GM12878 (cell line): ENCODE results near the gene UBP1. TPM values are rescaled to one million over a fixed set of nuclear protein-coding genes. Genes with fewer than 3 reads are reported as not detected.

Experiments
- ATAC-seq: fragments of 200-7000 bp; cut with Tn5 transposase; 3 replicates; pipeline ENCODE4 v1.9.1; 2020; ENCODE audit warnings: mild to moderate bottlenecking, moderate library complexity
- BruUV-seq: library from RNA; stranded (reverse); fragments of 400-500 nt; replicated peaks from 2 replicates; lab custom pipeline; 2021; lab: Mats Ljungman, UMichigan
- CTCF ChIA-PET: fragments of 300-600 bp; sonication (Branson Sonifier 250); formaldehyde crosslinking; extraction: SDS; loops from one replicate; lab custom pipeline; 2021; ENCODE audit warnings: inconsistent platforms; lab: Yijun Ruan, JAX
- POLR2A ChIA-PET: fragments of 350-600 bp; formaldehyde crosslinking; extraction: SDS; loops from one replicate; lab custom pipeline; 2021; ENCODE audit warnings: inconsistent platforms; lab: Charles Lee
- RAD21 ChIA-PET: fragments of 300-600 bp; sonication (Branson Sonifier 250); formaldehyde crosslinking; loops from one replicate; lab custom pipeline; 2023; ENCODE audit warnings: antibody characterized with exemption; ENCODE audit not compliant: unreplicated experiment; lab: Charles Lee
- SMC1A ChIA-PET: fragments of 300-600 bp; sonication (Branson Sonifier 250); formaldehyde crosslinking; loops from one replicate; lab custom pipeline; 2023; ENCODE audit not compliant: unreplicated experiment, uncharacterized antibody; lab: Charles Lee
- DNase-seq: peaks from one replicate; pipeline ENCODE4 v3.0.0-alpha.2; 2011; ENCODE audit warnings: low read depth, low spot score
- FAIRE-seq: peaks from 3 replicates; lab custom pipeline; 2011; peaks lifted over from hg19 to GRCh38; lab: Jason Lieb, UNC
- H2AFZ ChIP-seq: 2 replicates; pipeline ENCODE4 v1.6.0; 2011; ENCODE audit warnings: low read depth, low read length, control low read depth; ENCODE audit not compliant: control insufficient read depth
- H3K27ac ChIP-seq: 2 replicates; pipeline ENCODE4 v1.5.1; 2011; ENCODE audit warnings: control low read depth; ENCODE audit not compliant: control insufficient read depth, insufficient read depth
- H3K27me3 ChIP-seq, 2 experiments: replicated peaks in 1 of 2; 2 replicates each; pipeline versions ENCODE4 v1.6.0 to v1.6.1; 2011; ENCODE audit warnings: low read length in 1 of 2; ENCODE audit not compliant: control insufficient read depth in 2 of 2, insufficient read depth in 2 of 2
- H3K36me3 ChIP-seq, 2 experiments: 2 replicates each; pipeline ENCODE4 v1.5.1; 2011; ENCODE audit warnings: low read length in 1 of 2; ENCODE audit not compliant: control insufficient read depth in 2 of 2, insufficient read depth in 2 of 2
- H3K4me1 ChIP-seq: 2 replicates; pipeline ENCODE4 v1.6.1; 2011; ENCODE audit warnings: mild to moderate bottlenecking, low read length, moderate library complexity, mixed read lengths; ENCODE audit not compliant: control insufficient read depth, insufficient read depth
- H3K4me2 ChIP-seq: 2 replicates; pipeline ENCODE4 v1.6.0; 2011; ENCODE audit warnings: control low read depth; ENCODE audit not compliant: control insufficient read depth, insufficient read depth
- H3K4me3 ChIP-seq: fragments of 200-600 bp; sonication (generic); 2 replicates; pipeline ENCODE4 v1.5.1; 2016
- H3K79me2 ChIP-seq: 2 replicates; pipeline ENCODE4 v1.6.0; 2011; ENCODE audit warnings: low read length; ENCODE audit not compliant: control insufficient read depth, insufficient read depth
- H3K9ac ChIP-seq: 2 replicates; pipeline ENCODE4 v1.8.0; 2011; ENCODE audit warnings: low read length, control low read depth, mixed read lengths; ENCODE audit not compliant: control insufficient read depth, insufficient read depth
- H3K9me3 ChIP-seq: replicated peaks from 3 replicates; pipeline ENCODE4 v1.5.1; 2011; ENCODE audit warnings: mild to moderate bottlenecking, low read length; ENCODE audit not compliant: control insufficient read depth, insufficient read depth
- H4K20me1 ChIP-seq: 2 replicates; pipeline ENCODE4 v1.6.0; 2011; ENCODE audit not compliant: control insufficient read depth, insufficient read depth
- ASH2L ChIP-seq: fragments of 300-600, 200-600 bp; sonication (generic); IDR thresholded peaks from 2 replicates; pipeline ENCODE4 v1.6.1; 2017; ENCODE audit warnings: low read depth, mild to moderate bottlenecking, borderline replicate concordance
- MEF2B ChIP-seq: fragments of 450-650 bp; IDR thresholded peaks from 2 replicates; pipeline ENCODE4 v1.6.1; 2018; ENCODE audit warnings: mild to moderate bottlenecking, moderate library complexity; ENCODE audit not compliant: partially characterized antibody, poor library complexity, severe bottlenecking
- MLLT1 ChIP-seq: fragments of 450-650 bp; IDR thresholded peaks from 2 replicates; pipeline ENCODE4 v1.6.1; 2016; ENCODE audit warnings: mild to moderate bottlenecking
- NFYB ChIP-seq: IDR thresholded peaks from 2 replicates; pipeline ENCODE4 v1.6.1; 2011; ENCODE audit warnings: low read depth, mild to moderate bottlenecking, low read length, improper control_type of control experiment, moderate library complexity; ENCODE audit not compliant: insufficient read depth
- PAX5 ChIP-seq: IDR thresholded peaks from 2 replicates; pipeline ENCODE4 v1.6.1; 2011; ENCODE audit warnings: low read depth, low read length, borderline replicate concordance
- STAT1 ChIP-seq: fragments of 450-650 bp; conservative IDR thresholded peaks from 2 replicates; pipeline ENCODE4 v1.6.1; 2014; ENCODE audit warnings: antibody characterized with exemption, mild to moderate bottlenecking
- ZBED1 ChIP-seq: IDR thresholded peaks from 2 replicates; pipeline ENCODE4 v1.6.1; 2016; ENCODE audit warnings: borderline replicate concordance
- ZSCAN29 ChIP-seq: fragments of 450-650 bp; IDR thresholded peaks from 2 replicates; pipeline ENCODE4 v1.6.1; 2017; ENCODE audit warnings: mild to moderate bottlenecking, moderate library complexity
- WGBS: methylation state at CpG from one replicate; pipeline ENCODE4 v1.1.6; 2016; ENCODE audit warnings: low lambda C conversion rate; ENCODE audit not compliant: insufficient replicate concordance, insufficient coverage; ENCODE audit errors: missing lambda C conversion rate; 5-methylcytosine and 5-hydroxymethylcytosine counted together
- in situ Hi-C: fragments of 300-500 bp; cut with MboI; formaldehyde crosslinking; loops from 9 replicates; pipeline ENCODE4 v1.14.3; 2018; ENCODE audit warnings: mixed read lengths
- intact Hi-C: fragments of 100-400 bp; cut with micrococcal nuclease; formaldehyde crosslinking; loops from one replicate; pipeline ENCODE4 v1.14.2; 2022; ENCODE audit not compliant: unreplicated experiment
- polyA plus RNA-seq, 11 experiments: library from polyadenylated mRNA; depleted of rRNA in 4 of 11; unstranded in 6 of 11; stranded (reverse) in 5 of 11; fragments of >200 nt; fragmentation: Nextera tagmentation in 4 of 11; fragmentation: Illumina TruSeq in 1 of 11; extraction: Ambion mirVana in 4 of 11; extraction: Trizol in 1 of 11; gene quantifications; 1 replicate in 1 of 11; 2 replicates in 10 of 11; pipeline versions ENCODE4 v1.2.1 to v1.2.3, GENCODE V29; 2011 to 2016; ENCODE audit warnings: inconsistent platforms in 2 of 11, missing spikeins in 2 of 11, low read depth in 1 of 11
- total RNA-seq, 4 experiments: library from RNA; depleted of rRNA in 3 of 4; stranded (reverse); fragments of >200 nt in 3 of 4; fragmentation: Illumina TruSeq in 1 of 4; extraction: Trizol in 1 of 4; gene quantifications; 2 replicates each; pipeline versions ENCODE4 v1.2.1 to v1.2.3, GENCODE V29; 2013 to 2021

The UBP1 gene
- total and polyA plus RNA-seq, 10 of the 15 experiments (the other 5 are each of a cell fraction or from before 2014, with no cell fraction given), result 9.3 to 93.6 (median 52.4) TPM

GRCh38 chr3:33458446-33458845 lies 18.2 kb upstream of the UBP1 start:
- H3K4me2 ChIP-seq, result no peak overlapping the region
- CTCF ChIA-PET, result no interaction called here
- in situ Hi-C loops, result no loop called here
- RAD21 ChIA-PET, result no interaction called here
- ATAC-seq (no peak), DNase-seq (no peak), FAIRE-seq (no peak)
- no peaks in the 10 kb centered on the region for H3K79me2 ChIP-seq
- no peak overlapping the region for H3K27ac ChIP-seq
- POLR2A ChIA-PET, result no interaction called here
- no peaks in the 10 kb centered on the region for H3K4me1 ChIP-seq
- H3K36me3 ChIP-seq, result no peaks in the 10 kb centered on the region
- SMC1A ChIA-PET, result no interaction called here
- H4K20me1 ChIP-seq, result no peaks in the 10 kb centered on the region
- no peak overlapping the region for H3K4me3 ChIP-seq
- H2AFZ ChIP-seq, result no peak overlapping the region
- 71% methylated on average over 3 of the region's 3 CpGs for WGBS
- intact Hi-C loops, result no loop called here
- TF ChIP-seq ASH2L, result no peak
- TF ChIP-seq STAT1, result no peak
- no peak for TF ChIP-seq ZSCAN29
- no peak for TF ChIP-seq PAX5
- TF ChIP-seq MLLT1, result no peak
- TF ChIP-seq ZBED1, result no peak
- no peak for TF ChIP-seq NFYB
- no peak for TF ChIP-seq MEF2B
- H3K27me3 ChIP-seq, result no peaks in the 10 kb centered on the region
- no peak overlapping the region for H3K9ac ChIP-seq
- no TSS peak for BruUV-seq
- no peaks in the 10 kb centered on the region; the same call in 2 of the 3 replicates for H3K9me3 ChIP-seq
